ENCODE measurements around the gene MAT1A.

Gene MAT1A

DNA sequence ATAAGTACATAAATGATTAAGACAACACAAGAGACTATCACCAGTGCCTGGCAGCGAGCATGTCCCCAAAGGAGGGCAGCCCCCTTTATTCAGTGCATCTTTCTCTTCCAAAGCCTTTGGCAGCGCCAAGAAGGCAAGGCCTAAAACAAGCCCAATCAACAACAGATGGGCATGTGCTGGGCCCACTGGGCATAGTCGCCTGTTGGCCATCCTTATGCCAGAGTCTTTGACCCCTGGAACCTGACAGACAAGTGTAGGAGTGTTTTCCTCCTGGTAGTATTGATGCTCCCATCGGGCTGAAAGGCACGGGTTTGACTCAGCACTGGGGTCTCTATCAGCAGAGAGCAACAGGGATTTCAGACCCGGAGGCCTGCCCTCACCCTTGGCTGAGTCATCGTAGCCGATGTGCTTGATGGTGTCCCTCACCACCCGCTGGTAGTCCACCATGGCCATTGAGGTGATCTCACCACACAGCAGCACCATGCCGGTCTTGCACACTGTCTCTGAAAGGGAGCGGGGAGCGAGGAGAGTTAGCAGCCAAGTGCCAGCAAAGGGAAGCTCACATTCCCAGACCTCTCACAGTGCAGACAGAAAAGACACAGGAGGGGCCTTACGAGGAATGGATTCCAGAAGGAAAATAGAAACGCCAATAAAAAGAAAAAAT, 5.8 kb downstream of the MAT1A start:
- intact Hi-C loops (cut with DNase I): no loop called here

GRCh38 chr10:80283119-80283518, 6.3 kb downstream of the MAT1A start:
- peak in 2 of 42 donors; percentile 27 to 30 for DNase-seq
- intact Hi-C loops (cut with DNase I): no loop called here

More for the DNA sequence above, 5.8 kb downstream of the MAT1A start:
- DNase-seq: peak in 2 of 42 donors; percentile 29 to 37

- intact Hi-C loops (cut with DNase I): no loop called here
- peak in 1 of 42 donors; percentile 36 for DNase-seq
These were observed 7.4 kb downstream of the MAT1A start for GRCh38 chr10:80281784-80282765.

GRCh38 chr10:80281292-80281691, 8.2 kb downstream of the MAT1A start:
- peak in 2 of 42 donors; percentile 27 to 31 for DNase-seq
- intact Hi-C loops (cut with DNase I): no loop called here

DNA sequence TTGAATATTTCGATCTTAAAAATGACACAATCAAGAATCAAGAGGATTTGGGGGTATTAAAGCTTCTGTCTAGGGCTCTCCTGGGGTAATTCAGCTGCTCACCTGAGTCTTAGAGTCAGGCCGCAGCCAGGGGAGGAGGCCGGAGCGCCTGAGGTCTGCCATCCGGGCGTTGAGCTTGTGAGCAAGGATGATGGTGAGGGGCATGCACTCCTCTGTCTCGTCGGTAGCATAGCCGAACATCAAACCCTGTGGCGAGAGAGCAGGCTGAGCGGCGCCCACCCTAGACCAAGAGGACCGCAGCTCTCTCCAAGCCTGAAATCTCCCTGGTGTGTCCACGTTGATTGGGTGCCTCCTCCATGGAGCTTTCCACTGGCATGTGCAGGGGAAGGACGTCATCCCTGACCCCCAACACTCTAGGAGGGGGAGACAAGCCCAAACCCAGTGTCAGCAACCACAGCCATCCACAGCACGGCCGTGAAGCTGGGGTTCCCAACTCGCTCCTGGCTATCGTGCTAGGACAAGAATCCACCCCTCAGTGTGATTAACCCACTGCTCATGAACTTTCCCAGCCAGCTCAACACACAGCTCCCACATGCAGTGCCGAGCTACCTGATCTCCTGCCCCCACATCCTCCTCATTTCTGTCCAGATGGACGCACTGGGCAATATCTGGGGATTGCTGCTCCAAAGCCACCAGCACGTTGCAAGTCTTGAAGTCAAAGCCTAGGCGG, 9.2 kb downstream of the MAT1A start:
- intact Hi-C loops (cut with DNase I): no loop called here
- peak in 3 of 42 donors; percentile 29 to 36 (median 34) for DNase-seq

DNA sequence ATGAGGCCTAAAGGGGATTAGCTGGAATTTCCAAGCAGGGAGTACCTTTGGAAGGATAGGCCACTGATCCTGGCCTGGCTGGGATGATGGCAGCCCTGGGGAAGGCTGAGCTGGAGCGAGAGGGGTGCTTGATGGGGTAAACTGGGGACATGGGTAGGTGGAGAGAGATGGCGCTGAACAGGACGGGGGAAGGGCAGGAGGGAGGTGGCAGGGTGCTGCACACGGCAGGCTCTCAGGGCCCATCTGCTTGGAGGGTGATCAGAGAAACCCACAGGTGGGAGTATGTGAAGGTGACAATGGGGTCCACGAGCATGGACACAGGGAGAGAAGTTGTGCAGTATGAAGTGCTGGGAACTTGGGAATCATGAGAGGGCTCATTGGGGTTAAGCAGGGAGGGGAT, 10.3 kb downstream of the MAT1A start:
- intact Hi-C loops (cut with DNase I): no loop called here
- peak in 2 of 42 donors; percentile 5 to 18 for DNase-seq

DNA sequence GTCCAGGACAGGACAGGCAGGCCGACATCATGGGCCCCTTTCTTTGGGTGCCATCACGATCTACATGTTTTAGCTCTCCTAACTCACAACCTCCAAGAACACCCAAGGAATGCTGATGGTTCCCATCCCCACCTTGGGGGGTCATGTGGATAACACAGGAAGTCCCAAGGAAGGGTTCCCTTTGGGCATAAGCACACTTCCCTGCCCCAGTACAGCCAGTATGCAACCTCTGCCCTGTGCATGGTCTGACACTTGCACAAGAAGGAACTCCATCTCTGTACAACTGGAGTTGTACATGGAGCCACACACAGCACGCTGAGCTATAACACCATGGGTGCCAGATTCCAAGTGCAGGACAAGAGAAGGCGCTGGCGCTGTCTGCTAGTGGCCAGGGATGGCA, 11.0 kb downstream of the MAT1A start:
- intact Hi-C loops (cut with DNase I): no loop called here

GRCh38 chr10:80277567-80278250, 11.7 kb downstream of the MAT1A start:
- peak in 2 of 42 donors; percentile 29 to 36 for DNase-seq
- intact Hi-C loops (cut with DNase I): no loop called here

More for the DNA sequence above, 11.0 kb downstream of the MAT1A start:
- DNase-seq: peak in 1 of 42 donors; percentile 12

- peak in 2 of 42 donors; percentile 20 to 27 for DNase-seq
These were observed 12.4 kb downstream of the MAT1A start for GRCh38 chr10:80277016-80277415.

DNA sequence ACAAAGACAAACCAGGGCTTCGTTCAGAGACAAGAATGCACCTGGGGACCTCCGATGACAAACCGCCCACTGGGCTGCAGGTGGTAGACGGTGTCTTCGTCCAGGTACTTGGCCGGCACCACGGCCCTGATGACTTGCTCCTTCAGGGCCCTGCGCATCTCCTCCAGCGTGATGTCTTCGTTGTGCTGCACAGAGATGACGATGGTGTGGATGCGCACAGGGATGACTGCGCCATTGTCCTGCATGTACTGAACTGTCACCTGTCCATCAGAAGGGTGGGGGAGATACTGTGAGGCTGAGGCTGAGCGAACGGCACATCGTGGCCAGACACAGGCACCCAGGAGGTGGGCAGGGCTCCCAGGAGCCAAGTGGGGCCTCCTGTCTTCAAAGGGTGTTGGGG, 13.1 kb downstream of the MAT1A start:
- intact Hi-C loops (cut with DNase I): no loop called here
- peak in 2 of 42 donors; percentile 6 to 17 for DNase-seq

More at GRCh38 chr10:80277016-80277415, 12.4 kb downstream of the MAT1A start:
- intact Hi-C loops (cut with DNase I): no loop called here

GRCh38 chr10:80275756-80276155, 13.7 kb downstream of the MAT1A start:
- intact Hi-C loops (cut with DNase I): no loop called here
- DNase-seq: peak in 2 of 42 donors; percentile 26 to 28

DNA sequence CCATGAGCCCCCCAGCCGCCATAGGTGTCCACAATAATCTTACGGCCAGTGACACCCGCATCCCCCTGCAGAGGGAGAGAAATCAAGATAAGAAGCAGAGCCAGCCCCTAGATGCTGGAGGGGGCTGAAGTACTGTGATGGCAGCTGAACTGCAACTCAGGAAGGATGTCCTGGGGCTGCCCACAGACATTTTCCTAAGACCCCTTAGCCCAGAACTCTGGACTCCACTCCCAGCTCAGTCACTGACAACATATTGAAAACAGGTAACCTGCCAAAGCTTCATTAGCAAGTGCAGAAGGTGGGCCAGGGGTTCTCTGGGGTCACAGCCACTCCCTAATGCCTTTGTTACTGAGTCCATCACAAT, 14.3 kb downstream of the MAT1A start:
- no peak for DNase-seq

GRCh38 chr10:80274396-80275134, 14.9 kb downstream of the MAT1A start:
- intact Hi-C loops (cut with DNase I): no loop called here
- DNase-seq: peak in 1 of 42 donors; percentile 23

More for the DNA sequence above, 14.3 kb downstream of the MAT1A start:
- intact Hi-C loops (cut with DNase I): no loop called here

DNA sequence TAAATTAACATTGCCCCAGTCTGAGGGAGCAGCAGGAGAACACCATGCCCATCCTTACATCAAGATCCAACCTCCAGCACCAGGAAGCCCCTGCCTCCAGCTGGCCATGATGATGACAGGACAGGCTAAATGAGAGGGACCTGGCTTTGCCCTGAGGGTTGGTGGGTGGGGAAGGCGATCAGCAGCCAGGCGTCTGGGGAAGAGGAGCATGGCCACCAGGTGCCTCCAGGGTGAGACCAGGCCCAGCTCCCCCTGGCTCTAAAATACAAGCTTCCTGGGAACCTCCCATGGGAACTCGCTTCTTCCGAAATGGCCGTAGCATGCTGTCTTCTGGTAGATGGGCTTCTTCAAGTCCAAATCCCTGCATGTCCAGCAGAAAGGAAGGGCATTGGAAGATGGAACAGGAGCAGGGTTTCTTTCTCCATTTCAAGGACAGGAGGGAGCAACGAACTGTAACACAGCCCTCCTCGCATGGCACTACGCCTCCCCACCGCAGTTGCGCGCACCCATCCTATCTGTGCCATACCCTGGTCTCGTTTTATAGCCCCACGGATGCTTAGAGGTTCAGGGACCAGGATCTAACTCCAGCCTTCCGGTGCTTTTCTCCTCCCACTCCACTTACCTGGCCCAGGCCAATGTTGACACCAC, 15.8 kb downstream of the MAT1A start:
- intact Hi-C loops (cut with DNase I): no loop called here
- peak in 2 of 42 donors; percentile 21 to 27 for DNase-seq

DNA sequence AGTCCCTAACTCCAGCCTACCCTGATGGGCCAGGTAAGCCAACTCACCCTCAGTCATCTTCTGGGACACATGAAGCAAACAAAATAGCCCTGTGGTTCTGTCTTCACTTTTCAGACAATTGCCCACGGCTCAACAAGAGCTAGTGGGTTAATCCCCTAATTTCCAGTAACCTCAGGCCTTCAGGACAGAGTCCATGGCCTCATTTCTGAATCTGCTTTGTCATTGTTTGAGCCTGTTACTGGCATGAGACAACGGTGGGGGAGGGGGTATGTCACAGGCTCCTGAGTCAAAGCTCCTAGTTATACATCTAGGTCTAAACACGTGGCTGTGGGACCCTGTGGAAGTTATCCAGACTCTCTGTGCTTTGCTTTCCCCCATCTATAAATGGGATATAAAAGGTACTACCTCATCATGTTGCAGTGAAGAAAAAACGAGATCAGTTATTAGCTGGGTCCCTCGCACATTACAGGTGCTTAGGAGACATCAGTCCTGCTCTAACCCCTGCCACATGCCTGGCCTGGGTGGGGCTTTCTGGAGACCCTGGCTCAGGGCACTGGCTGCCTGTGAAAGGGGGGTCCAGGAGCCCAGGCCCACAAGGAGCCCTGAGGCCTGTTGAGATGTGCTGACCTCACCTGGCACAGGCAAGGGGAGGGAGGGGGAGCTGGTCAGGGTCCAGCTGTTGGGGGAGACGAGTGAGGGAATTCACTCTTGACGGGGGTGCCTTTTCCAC, 16.5 kb downstream of the MAT1A start:
- intact Hi-C loops (cut with DNase I): no loop called here
- DNase-seq: peak in 1 of 42 donors; percentile 15

DNA sequence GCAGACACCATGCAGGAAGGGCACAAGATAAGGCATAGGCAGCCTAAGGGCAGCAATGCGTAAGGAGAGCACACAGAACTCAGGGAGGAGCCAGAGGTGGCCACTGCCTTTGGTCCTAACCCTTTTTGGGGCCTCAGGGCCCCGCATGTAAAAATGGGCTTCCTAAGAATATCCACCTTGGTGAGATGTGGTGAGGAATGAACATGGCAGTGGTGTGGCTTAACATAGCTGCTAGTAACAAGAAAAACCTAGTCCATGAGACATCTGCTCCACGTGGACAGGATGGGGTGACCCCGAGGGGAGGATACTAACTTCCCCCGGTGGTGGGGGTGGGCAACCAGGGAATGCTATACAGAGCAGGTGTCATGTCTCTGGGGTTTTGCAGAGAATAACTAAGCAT, 18.0 kb downstream of the MAT1A start:
- intact Hi-C loops (cut with DNase I): no loop called here
- no peak for DNase-seq

DNA sequence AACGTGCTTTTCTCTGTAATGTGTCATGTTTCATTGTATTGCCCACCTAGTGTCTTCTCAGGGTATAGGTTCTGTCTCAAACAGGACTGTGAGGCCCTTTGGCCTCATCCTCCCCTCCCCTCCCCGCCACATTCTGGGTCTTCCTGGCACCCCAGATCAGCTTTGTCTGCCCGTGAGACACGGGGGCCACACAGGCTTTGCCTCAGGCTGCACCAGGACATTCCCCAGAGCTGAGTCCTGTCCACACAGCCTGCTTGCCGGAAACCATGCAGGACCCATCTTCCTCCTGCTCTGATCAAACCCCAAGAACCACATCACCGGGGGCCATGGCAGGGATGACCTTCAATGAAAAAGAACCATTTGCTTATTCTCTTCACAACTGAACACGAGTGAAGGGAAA, 18.6 kb downstream of the MAT1A start:
- intact Hi-C loops (cut with DNase I): no loop called here
- DNase-seq: no peak

All from head of caudate nucleus (tissue), 42 donors.